Activated CD8-positive, alpha-beta memory T cell treated with anti-CD3 and anti-CD28 coated beads for 48 hours (primary cell): ENCODE results near the gene MRPL24.
"Not testable (repeated sequence)": the region's sequence is repeated elsewhere in the genome, so short reads cannot be mapped to it uniquely, and the experiment has no call there.

Source experiments
- DNase-seq, 3 experiments: peaks; one replicate each; pipeline ENCODE4 v3.0.0-alpha.2; 2020; ENCODE audit warnings: low read depth in 2 of 3, low spot score in 2 of 3

Gene MRPL24

GRCh38 chr1:156760092-156760795 is 19.4 kb upstream of the MRPL24 start:
- DNase-seq = no peak

GRCh38 chr1:156757572-156758253 is 16.8 kb upstream of the MRPL24 start:
- DNase-seq = not testable (repeated sequence)

- DNase-seq = no peak
Measured at GRCh38 chr1:156756355-156756754, 15.5 kb upstream of the MRPL24 start.

- no peak for DNase-seq
Measured at GRCh38 chr1:156755527-156755950, 14.7 kb upstream of the MRPL24 start.

- DNase-seq = no peak
Measured at GRCh38 chr1:156754219-156754618, 13.3 kb upstream of the MRPL24 start.

- no peak for DNase-seq
Measured at GRCh38 chr1:156752843-156753482, 12.1 kb upstream of the MRPL24 start.

GRCh38 chr1:156751757-156752481 is 11.0 kb upstream of the MRPL24 start:
- peak; percentile 85 to 95 (median 91) for DNase-seq

- no peak for DNase-seq
Measured at GRCh38 chr1:156751451-156751756, 10.5 kb upstream of the MRPL24 start, which contains the start of gene HDGF. HDGF (minus strand) TSS chr1:156751675; CDS start chr1:156751429, 246 bp downstream.

- DNase-seq = no peak
Measured at GRCh38 chr1:156750711-156751450, 10.0 kb upstream of the MRPL24 start.

- no peak for DNase-seq
Measured at GRCh38 chr1:156750191-156750672, 9.3 kb upstream of the MRPL24 start.

GRCh38 chr1:156749419-156750118 is 8.7 kb upstream of the MRPL24 start:
- no peak for DNase-seq

- DNase-seq = no peak
Measured at GRCh38 chr1:156748670-156749418, 8.0 kb upstream of the MRPL24 start.

GRCh38 chr1:156747742-156748669 is 7.1 kb upstream of the MRPL24 start:
- no peak for DNase-seq

GRCh38 chr1:156746728-156747631 is 6.1 kb upstream of the MRPL24 start:
- DNase-seq = no peak

GRCh38 chr1:156746406-156746727 is 5.5 kb upstream of the MRPL24 start:
- DNase-seq = no peak

- DNase-seq = no peak
Measured at GRCh38 chr1:156745881-156746280, 5.0 kb upstream of the MRPL24 start.

- no peak for DNase-seq
Measured at GRCh38 chr1:156744786-156745419, 4.0 kb upstream of the MRPL24 start.
